Transverse colon (tissue), 4 donors: Measurements from ENCODE around the gene UNC13B. TPM values are rescaled to one million over a fixed set of nuclear protein-coding genes. Genes with fewer than 3 reads are reported as not detected.

ENCODE experiments used
- DNase-seq: peaks from one replicate; pipeline ENCODE4 v3.0.0-alpha.2; 2019
- H3K27ac ChIP-seq, 4 donors: fragments of 200-600 bp; sonication (generic); 2 replicates each; pipeline ENCODE4 v1.5.1; 2016 to 2018; ENCODE audit warnings: inconsistent platforms in 4 of 4
- H3K27me3 ChIP-seq: fragments of 200-600 bp; sonication (generic); 2 replicates; pipeline ENCODE4 v1.5.1; 2017; ENCODE audit warnings: inconsistent platforms
- H3K36me3 ChIP-seq, 4 donors: fragments of 200-600 bp; sonication (generic); 2 replicates each; pipeline ENCODE4 v1.5.1; 2017 to 2019; ENCODE audit warnings: inconsistent platforms in 4 of 4
- H3K4me1 ChIP-seq, 4 donors: fragments of 200-600 bp; sonication (generic); 2 replicates each; pipeline ENCODE4 v1.5.1; 2017 to 2020; ENCODE audit warnings: inconsistent platforms in 4 of 4
- H3K4me3 ChIP-seq, 4 donors: fragments of 200-600 bp; sonication (generic); 1 replicate in 1 of 4; 2 replicates in 3 of 4; pipeline versions ENCODE4 v1.5.1 to v1.6.1; 2017 to 2019; ENCODE audit warnings: inconsistent platforms in 4 of 4
- H3K9me3 ChIP-seq, 2 donors: fragments of 200-600 bp; sonication (generic); 2 replicates each; pipeline ENCODE4 v1.5.1; 2017 to 2019; ENCODE audit warnings: inconsistent platforms in 2 of 2
- EP300 ChIP-seq: sonication (generic); formaldehyde crosslinking; IDR thresholded peaks from one replicate; pipeline ENCODE4 v1.6.1; 2017; ENCODE audit warnings: antibody characterized with exemption, low read depth
- POLR2A ChIP-seq: fragments of 450-650 bp; IDR thresholded peaks from one replicate; pipeline ENCODE4 v1.6.1; 2016; ENCODE audit warnings: antibody characterized with exemption, mild to moderate bottlenecking, moderate library complexity
- POLR2AphosphoS5 ChIP-seq, 3 donors: sonication (generic); formaldehyde crosslinking; IDR thresholded peaks; one replicate each; pipeline ENCODE4 v1.6.1; 2016; ENCODE audit warnings: antibody characterized with exemption in 3 of 3
- WGBS, 2 donors: methylation state at CpG; one replicate each; pipeline ENCODE4 v1.1.5; 2018; ENCODE audit warnings: low coverage in 1 of 2; 5-methylcytosine and 5-hydroxymethylcytosine counted together
- in situ Hi-C, 4 donors: fragments of 200-750 bp; cut with MboI; loops; one replicate each; pipeline versions ENCODE4 v1.15.0 to v1.15.1; 2017; ENCODE audit warnings: low sequenced_read_pairs in 3 of 4, low pct_ligation_motif_present in 1 of 4, low pct_unique_long_range_greater_than_20kb in 1 of 4
- intact Hi-C: fragments of 100-400 bp; cut with DNase I; formaldehyde crosslinking; loops from one replicate; pipeline ENCODE4 v1.15.1; 2023; ENCODE audit warnings: low total_unique reads
- total RNA-seq, 4 donors: library from RNA; depleted of rRNA; stranded (reverse); fragments of >200 nt; gene quantifications; one replicate each; pipeline ENCODE4 v1.1.0, GENCODE V29; 2016
- TF ChIP-seq, protein P1 (sequence below), 5 experiments: fragments of 200-600 bp in 3 of 5; fragments of 450-650 bp in 2 of 5; sonication (generic) in 3 of 5; IDR thresholded peaks; 1 replicate in 2 of 5; 2 replicates in 3 of 5; pipeline ENCODE4 v1.5.1; 2016 to 2017; ENCODE audit warnings: antibody characterized with exemption in 5 of 5, inconsistent platforms in 3 of 5, mild to moderate bottlenecking in 2 of 5, moderate library complexity in 1 of 5

The UNC13B gene
- total RNA-seq, 4 donors from 2014 or later, result 52.1 to 67.0 (median 58.9) TPM

DNA sequence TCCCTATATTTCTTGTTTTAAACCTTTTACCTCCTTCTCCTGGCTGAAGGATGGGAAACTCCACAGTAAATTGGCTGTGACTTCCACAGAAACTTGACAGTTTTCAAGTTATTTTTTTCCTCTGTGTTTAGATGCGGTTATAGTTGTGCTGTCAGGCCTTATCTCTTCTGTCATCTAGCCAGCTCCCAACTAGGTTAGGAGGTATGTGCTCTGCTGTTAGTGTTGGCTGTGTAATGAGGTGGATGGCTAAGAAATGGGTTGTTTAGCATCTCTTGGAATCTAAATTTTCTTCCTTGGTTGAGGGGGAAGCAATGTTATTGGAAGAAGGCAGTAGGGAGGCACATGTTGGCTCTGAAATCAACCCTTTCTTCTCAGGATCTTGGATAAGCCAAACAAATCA is 178.2 kb downstream of the UNC13B start:
- no peak overlapping the region for H3K27ac ChIP-seq
- TF ChIP-seq EP300, result no peak
- TF ChIP-seq POLR2A, result no peak
- TF ChIP-seq, protein P1, sequence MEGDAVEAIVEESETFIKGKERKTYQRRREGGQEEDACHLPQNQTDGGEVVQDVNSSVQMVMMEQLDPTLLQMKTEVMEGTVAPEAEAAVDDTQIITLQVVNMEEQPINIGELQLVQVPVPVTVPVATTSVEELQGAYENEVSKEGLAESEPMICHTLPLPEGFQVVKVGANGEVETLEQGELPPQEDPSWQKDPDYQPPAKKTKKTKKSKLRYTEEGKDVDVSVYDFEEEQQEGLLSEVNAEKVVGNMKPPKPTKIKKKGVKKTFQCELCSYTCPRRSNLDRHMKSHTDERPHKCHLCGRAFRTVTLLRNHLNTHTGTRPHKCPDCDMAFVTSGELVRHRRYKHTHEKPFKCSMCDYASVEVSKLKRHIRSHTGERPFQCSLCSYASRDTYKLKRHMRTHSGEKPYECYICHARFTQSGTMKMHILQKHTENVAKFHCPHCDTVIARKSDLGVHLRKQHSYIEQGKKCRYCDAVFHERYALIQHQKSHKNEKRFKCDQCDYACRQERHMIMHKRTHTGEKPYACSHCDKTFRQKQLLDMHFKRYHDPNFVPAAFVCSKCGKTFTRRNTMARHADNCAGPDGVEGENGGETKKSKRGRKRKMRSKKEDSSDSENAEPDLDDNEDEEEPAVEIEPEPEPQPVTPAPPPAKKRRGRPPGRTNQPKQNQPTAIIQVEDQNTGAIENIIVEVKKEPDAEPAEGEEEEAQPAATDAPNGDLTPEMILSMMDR (IDR thresholded peaks at IDR 0.05), result no peak
- no peak for TF ChIP-seq POLR2AphosphoS5 (IDR thresholded peaks at IDR 0.05)
- H3K9me3 ChIP-seq, result no peaks in the 10 kb centered on the region
- H3K4me3 ChIP-seq, result no peak overlapping the region
- DNase-seq, result no peak
- WGBS, 2 donors, result 87 to 100% methylated on average over 1 of the region's 1 CpG
- H3K36me3 ChIP-seq, result no peaks in the 10 kb centered on the region
- intact Hi-C loops (no loop called here), in situ Hi-C loops (no loop called here)
- H3K4me1 ChIP-seq, result peaks cover 0 to 12% (median 0%) of the 10 kb centered on the region in 4 donors
- no peaks in the 10 kb centered on the region for H3K27me3 ChIP-seq

DNA sequence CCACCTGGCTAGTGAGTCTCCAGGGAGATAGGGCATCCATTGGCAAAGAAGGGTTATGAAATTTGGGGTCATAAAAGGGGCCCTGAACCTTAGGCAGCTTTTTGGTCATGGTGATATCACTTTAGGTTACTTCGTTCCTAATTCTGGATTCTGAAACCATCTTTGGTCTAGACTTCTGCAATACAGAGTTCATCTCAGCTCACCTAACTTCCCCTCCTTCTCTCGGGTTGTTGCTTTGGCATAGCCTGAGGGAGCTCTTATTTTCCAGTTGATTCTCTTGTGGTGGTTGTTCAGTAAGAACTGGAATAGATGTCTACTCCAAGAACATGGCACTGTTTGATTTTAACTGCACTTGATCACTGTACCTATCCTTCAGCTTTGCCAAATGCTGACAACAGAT is 179.2 kb downstream of the UNC13B start:
- no peak overlapping the region for H3K27ac ChIP-seq
- H3K27me3 ChIP-seq, result no peaks in the 10 kb centered on the region
- no peaks in the 10 kb centered on the region for H3K36me3 ChIP-seq
- H3K4me1 ChIP-seq, result peaks cover 0 to 12% (median 0%) of the 10 kb centered on the region in 4 donors
- intact Hi-C loops, result no loop called here
- TF ChIP-seq, protein P1 (IDR thresholded peaks at IDR 0.05), result no peak
- no peak for TF ChIP-seq POLR2A
- TF ChIP-seq POLR2AphosphoS5 (IDR thresholded peaks at IDR 0.05), result no peak
- TF ChIP-seq EP300, result no peak
- in situ Hi-C loops, result no loop called here
- no peak overlapping the region for H3K4me3 ChIP-seq
- no peaks in the 10 kb centered on the region for H3K9me3 ChIP-seq
- WGBS, 2 donors, result 33 to 77% methylated on average over 1 to 2 of the region's 2 CpGs
- no peak for DNase-seq

DNA sequence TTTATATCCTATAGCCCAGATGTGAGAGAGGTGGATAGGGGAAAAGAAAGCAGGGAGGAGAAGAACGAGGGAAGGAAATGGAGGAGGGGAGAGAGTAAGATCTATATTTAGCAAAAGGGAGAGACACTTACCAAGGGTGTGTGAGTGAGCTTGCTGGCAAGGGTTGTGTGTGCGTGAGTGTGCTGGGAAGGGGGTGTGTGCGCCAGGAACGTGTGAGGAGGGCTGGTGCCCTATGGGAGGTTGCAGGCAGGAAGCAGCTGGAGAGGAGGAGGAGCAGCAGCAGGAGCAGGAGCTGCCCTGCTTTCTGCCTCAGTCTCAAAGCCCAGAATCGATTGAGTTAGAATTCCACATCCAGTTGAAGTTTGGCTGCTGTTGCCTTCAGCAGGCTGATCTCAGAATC is 179.8 kb downstream of the UNC13B start:
- DNase-seq, result no peak
- intact Hi-C loops (no loop called here), in situ Hi-C loops (no loop called here)
- Histone ChIP-seq H3K4me3 (no peak overlapping the region), H3K4me1 (peaks cover 0 to 12% (median 0%) of the 10 kb centered on the region in 4 donors), H3K27ac (no peak overlapping the region), H3K27me3 (no peaks in the 10 kb centered on the region), H3K9me3 (no peaks in the 10 kb centered on the region), H3K36me3 (no peaks in the 10 kb centered on the region)
- no peak for TF ChIP-seq POLR2A
- no peak for TF ChIP-seq EP300
- TF ChIP-seq POLR2AphosphoS5 (IDR thresholded peaks at IDR 0.05), result no peak
- TF ChIP-seq, protein P1 (IDR thresholded peaks at IDR 0.05), result no peak
- 34 to 50% methylated on average over 2 to 5 of the region's 5 CpGs for WGBS, 2 donors

DNA sequence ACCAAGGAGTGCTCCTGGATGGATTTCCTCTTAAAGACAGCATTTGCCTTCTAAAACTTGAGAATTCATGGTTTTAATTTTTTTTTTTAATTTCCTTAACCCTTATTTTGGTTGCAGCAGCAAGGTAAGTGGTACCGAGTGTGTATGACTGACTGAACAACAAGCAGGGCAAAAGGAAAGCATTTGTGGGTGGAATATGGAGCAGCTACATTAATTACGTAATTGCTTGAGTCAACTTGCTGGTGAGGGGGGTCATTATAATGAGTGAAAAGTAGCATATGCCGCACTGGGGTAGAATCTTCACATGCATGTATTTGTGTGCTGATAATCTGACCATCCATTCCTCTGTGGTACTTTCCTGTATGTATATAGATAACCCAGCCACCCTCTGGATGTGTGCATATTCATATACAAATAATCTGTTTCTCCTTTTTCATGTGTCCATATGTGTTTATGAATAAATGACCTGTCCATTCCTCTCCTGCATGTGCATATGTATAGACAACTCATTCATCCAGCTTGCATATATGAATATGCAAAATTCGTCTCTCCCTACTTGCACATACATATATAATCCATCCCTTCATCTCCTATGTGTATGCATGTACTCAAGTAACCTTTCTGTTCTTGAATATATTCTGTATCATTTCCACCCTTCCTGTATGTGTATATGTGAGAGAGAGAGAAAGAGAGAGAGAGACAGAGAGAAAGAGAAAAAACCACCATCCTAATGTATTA is 180.6 kb downstream of the UNC13B start:
- Histone ChIP-seq H3K4me3 (no peak overlapping the region), H3K27me3 (no peaks in the 10 kb centered on the region), H3K9me3 (no peaks in the 10 kb centered on the region), H3K27ac (no peak overlapping the region), H3K36me3 (no peaks in the 10 kb centered on the region), H3K4me1 (peaks cover 0 to 12% (median 0%) of the 10 kb centered on the region in 4 donors)
- TF ChIP-seq EP300, result no peak
- TF ChIP-seq, protein P1 (IDR thresholded peaks at IDR 0.05), result no peak
- TF ChIP-seq POLR2AphosphoS5 (IDR thresholded peaks at IDR 0.05), result no peak
- TF ChIP-seq POLR2A, result no peak
- in situ Hi-C loops (no loop called here), intact Hi-C loops (no loop called here)
- 77 to 85% methylated on average over 2 to 4 of the region's 4 CpGs for WGBS, 2 donors
- DNase-seq, result no peak
